Liver (tissue), 9 donors: ENCODE measurements around the gene CRMP1. TPM values are rescaled to one million over a fixed set of nuclear protein-coding genes. Genes with fewer than 3 reads are reported as not detected.

ENCODE experiments used
- DNase-seq: peaks from one replicate; pipeline ENCODE4 v3.0.0-alpha.2; 2017; ENCODE audit warnings: low spot score
- H3K27ac ChIP-seq, 2 donors: one replicate each; pipeline ENCODE4 v1.7.0; 2013; ENCODE audit warnings: inconsistent platforms in 2 of 2, low read length in 2 of 2, control low read depth in 1 of 2, low read depth in 1 of 2, mild to moderate bottlenecking in 1 of 2
- H3K27me3 ChIP-seq, 4 donors: one replicate each; pipeline versions ENCODE4 v1.6.1 to v1.7.0; 2013; ENCODE audit warnings: low read length in 3 of 4, inconsistent platforms in 1 of 4, mild to moderate bottlenecking in 1 of 4, moderate library complexity in 1 of 4; ENCODE audit not compliant: control insufficient read depth in 4 of 4, insufficient read depth in 4 of 4
- H3K36me3 ChIP-seq, 4 donors: one replicate each; pipeline versions ENCODE4 v1.6.1 to v1.7.0; 2013; ENCODE audit warnings: low read length in 3 of 4, mild to moderate bottlenecking in 3 of 4, low read depth in 1 of 4, moderate library complexity in 1 of 4; ENCODE audit not compliant: control insufficient read depth in 4 of 4, insufficient read depth in 3 of 4
- H3K4me1 ChIP-seq, 4 donors: one replicate each; pipeline versions ENCODE4 v1.6.1 to v1.7.0; 2013; ENCODE audit warnings: low read length in 3 of 4, mild to moderate bottlenecking in 3 of 4, moderate library complexity in 1 of 4; ENCODE audit not compliant: control insufficient read depth in 4 of 4, insufficient read depth in 4 of 4
- H3K4me3 ChIP-seq, 3 donors: one replicate each; pipeline versions ENCODE4 v1.6.1 to v1.7.0; 2013; ENCODE audit warnings: low read length in 3 of 3, control low read depth in 1 of 3, low read depth in 1 of 3, mild to moderate bottlenecking in 1 of 3
- H3K9ac ChIP-seq, 2 donors: one replicate each; pipeline ENCODE4 v1.7.0; 2013; ENCODE audit warnings: low read length in 2 of 2, mild to moderate bottlenecking in 2 of 2, moderate library complexity in 2 of 2, control low read depth in 1 of 2, low read depth in 1 of 2
- H3K9me3 ChIP-seq, 4 donors: one replicate each; pipeline versions ENCODE4 v1.6.1 to v1.7.0; 2013; ENCODE audit warnings: low read length in 3 of 4; ENCODE audit not compliant: control insufficient read depth in 4 of 4
- CTCF ChIP-seq: fragments of 150-350 bp; IDR thresholded peaks from 2 replicates; pipeline ENCODE4 v1.5.1; 2017; ENCODE audit warnings: improper control_type of control experiment, low read depth, low read length; ENCODE audit not compliant: missing input control
- FOXA1 ChIP-seq: IDR thresholded peaks from 2 replicates; pipeline ENCODE4 v1.6.1; 2016; ENCODE audit warnings: antibody characterized with exemption
- FOXA2 ChIP-seq: IDR thresholded peaks from 2 replicates; pipeline ENCODE4 v1.6.1; 2016; ENCODE audit warnings: antibody characterized with exemption
- GABPA ChIP-seq, 2 donors: IDR thresholded peaks in 1 of 2; conservative IDR thresholded peaks in 1 of 2; 2 replicates each; pipeline ENCODE4 v1.6.1; 2016; ENCODE audit warnings: antibody characterized with exemption in 2 of 2, mild to moderate bottlenecking in 1 of 2, moderate library complexity in 1 of 2
- HNF4A ChIP-seq, 2 donors: conservative IDR thresholded peaks; 2 replicates each; pipeline ENCODE4 v1.6.1; 2016; ENCODE audit warnings: antibody characterized with exemption in 2 of 2, mild to moderate bottlenecking in 2 of 2
- HNF4G ChIP-seq: IDR thresholded peaks from 2 replicates; pipeline ENCODE4 v1.6.1; 2016; ENCODE audit warnings: antibody characterized with exemption
- JUND ChIP-seq, 2 donors: IDR thresholded peaks; 2 replicates each; pipeline ENCODE4 v1.6.1; 2016; ENCODE audit warnings: antibody characterized with exemption in 2 of 2
- MAX ChIP-seq: IDR thresholded peaks from 2 replicates; pipeline ENCODE4 v1.6.1; 2016; ENCODE audit warnings: antibody characterized with exemption
- NR2F2 ChIP-seq: IDR thresholded peaks from 2 replicates; pipeline ENCODE4 v1.6.1; 2016; ENCODE audit warnings: antibody characterized with exemption
- RAD21 ChIP-seq, 2 donors: IDR thresholded peaks; 2 replicates each; pipeline ENCODE4 v1.6.1; 2016; ENCODE audit warnings: antibody characterized with exemption in 2 of 2, mild to moderate bottlenecking in 2 of 2
- REST ChIP-seq: IDR thresholded peaks from 2 replicates; pipeline ENCODE4 v1.6.1; 2016; ENCODE audit warnings: antibody characterized with exemption, mild to moderate bottlenecking
- RXRA ChIP-seq, 2 donors: IDR thresholded peaks; 2 replicates each; pipeline ENCODE4 v1.6.1; 2017 to 2018; ENCODE audit warnings: antibody characterized with exemption in 2 of 2, mild to moderate bottlenecking in 1 of 2
- SP1 ChIP-seq: IDR thresholded peaks from 2 replicates; pipeline ENCODE4 v1.6.1; 2018; ENCODE audit warnings: antibody characterized with exemption, mild to moderate bottlenecking
- TAF1 ChIP-seq: conservative IDR thresholded peaks from 2 replicates; pipeline ENCODE4 v1.6.1; 2016; ENCODE audit warnings: antibody characterized with exemption, mild to moderate bottlenecking
- YY1 ChIP-seq: IDR thresholded peaks from 2 replicates; pipeline ENCODE4 v1.6.1; 2016; ENCODE audit warnings: antibody characterized with exemption, mild to moderate bottlenecking
- WGBS: extraction: QIAGEN DNeasy Blood & Tissue Kit; methylation state at CpG from one replicate; pipeline ENCODE4 v1.1.7; 2013; 5-methylcytosine and 5-hydroxymethylcytosine counted together
- polyA plus RNA-seq, 2 donors: library from polyadenylated mRNA; stranded (reverse) in 1 of 2; unstranded in 1 of 2; fragments of 200-250 nt in 1 of 2; fragments of >200 nt in 1 of 2; fragmentation: Nextera tagmentation in 1 of 2; extraction: Ambion mirVana in 1 of 2; gene quantifications; one replicate each; pipeline versions ENCODE4 v1.2.1 to v1.2.3, GENCODE V29; 2013 to 2015
- total RNA-seq, 2 donors: library from RNA; depleted of rRNA; stranded (reverse); fragments of >200 nt; gene quantifications; one replicate each; pipeline ENCODE4 v1.2.3, GENCODE V29; 2014
- TF ChIP-seq, protein P1 (sequence below): IDR thresholded peaks from 2 replicates; pipeline ENCODE4 v1.6.1; 2016; ENCODE audit warnings: antibody characterized with exemption
- TF ChIP-seq, protein P2 (sequence below): IDR thresholded peaks from 2 replicates; pipeline ENCODE4 v1.6.1; 2016; ENCODE audit warnings: antibody characterized with exemption
- donor health status: healthy.
- donor health status: healthy.
- donor health status: healthy.
- donor health status: healthy.
- donor health status: healthy.

CRMP1 gene
- total RNA-seq (under 1 TPM; 0.08 to 0.42 TPM), polyA plus RNA-seq (under 1 TPM; 0.06 to 0.15 TPM)

- peak within 1 kb of the TSS in 1 of 3 donors; percentile 2 for H3K4me3 ChIP-seq
- TF ChIP-seq GABPA (IDR thresholded peaks at IDR 0.05 in 1 of 2, conservative IDR thresholded peaks at IDR 0.05 in 1 of 2) (no peak), REST (no peak), RAD21 (IDR thresholded peaks at IDR 0.05) (no peak), FOXA2 (no peak)
- no peak within 1 kb of the TSS for H3K27ac ChIP-seq
- peaks cover 10 to 31% (median 19%) of the 10 kb centered on the region in 4 donors for H3K27me3 ChIP-seq
- no peak for DNase-seq
- H3K36me3 ChIP-seq, result no peaks in the 10 kb centered on the region
- H3K9me3 ChIP-seq, result peaks cover 2 to 8% (median 4%) of the 10 kb centered on the region in 4 donors
- WGBS, result 7% methylated on average over 67 of the region's 67 CpGs
- peaks cover 3 to 7% (median 5%) of the 10 kb centered on the region in 4 donors for H3K4me1 ChIP-seq
- H3K9ac ChIP-seq, result no peak within 1 kb of the TSS
These were observed at the start of gene CRMP1 for GRCh38 chr4:5893004-5893580. CRMP1 (minus strand) TSS chr4:5893086; CDS start chr4:5892969, 117 bp downstream.

DNA sequence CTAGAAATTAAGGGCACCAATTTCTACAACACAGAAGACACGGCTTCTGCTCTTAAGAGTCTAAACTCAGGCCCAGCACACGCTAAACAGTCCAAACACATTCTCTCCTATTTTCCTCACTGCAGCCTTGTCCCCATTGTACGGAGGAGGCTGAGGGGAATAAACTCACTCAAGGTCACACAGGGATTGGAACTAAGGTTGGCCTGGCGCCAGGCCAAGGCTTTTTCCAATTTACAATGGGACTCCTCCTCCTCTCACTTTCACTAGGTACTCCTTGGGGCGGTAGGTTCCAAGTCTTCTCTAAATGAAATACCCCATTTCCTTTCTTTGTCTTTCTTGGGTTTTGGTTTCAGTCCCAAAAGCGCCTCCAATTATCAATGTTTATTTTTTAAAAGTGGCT, 48.7 kb upstream of the CRMP1 start:
- 50% methylated on average over 6 of the region's 6 CpGs for WGBS

More for the DNA sequence above, 48.7 kb upstream of the CRMP1 start:
- no peaks in the 10 kb centered on the region for H3K4me1 ChIP-seq
- no peak for TF ChIP-seq CTCF
- TF ChIP-seq, protein P1, sequence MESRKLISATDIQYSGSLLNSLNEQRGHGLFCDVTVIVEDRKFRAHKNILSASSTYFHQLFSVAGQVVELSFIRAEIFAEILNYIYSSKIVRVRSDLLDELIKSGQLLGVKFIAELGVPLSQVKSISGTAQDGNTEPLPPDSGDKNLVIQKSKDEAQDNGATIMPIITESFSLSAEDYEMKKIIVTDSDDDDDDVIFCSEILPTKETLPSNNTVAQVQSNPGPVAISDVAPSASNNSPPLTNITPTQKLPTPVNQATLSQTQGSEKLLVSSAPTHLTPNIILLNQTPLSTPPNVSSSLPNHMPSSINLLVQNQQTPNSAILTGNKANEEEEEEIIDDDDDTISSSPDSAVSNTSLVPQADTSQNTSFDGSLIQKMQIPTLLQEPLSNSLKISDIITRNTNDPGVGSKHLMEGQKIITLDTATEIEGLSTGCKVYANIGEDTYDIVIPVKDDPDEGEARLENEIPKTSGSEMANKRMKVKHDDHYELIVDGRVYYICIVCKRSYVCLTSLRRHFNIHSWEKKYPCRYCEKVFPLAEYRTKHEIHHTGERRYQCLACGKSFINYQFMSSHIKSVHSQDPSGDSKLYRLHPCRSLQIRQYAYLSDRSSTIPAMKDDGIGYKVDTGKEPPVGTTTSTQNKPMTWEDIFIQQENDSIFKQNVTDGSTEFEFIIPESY, result no peak
- no peak for TF ChIP-seq NR2F2
- no peak for TF ChIP-seq GABPA (IDR thresholded peaks at IDR 0.05 in 1 of 2, conservative IDR thresholded peaks at IDR 0.05 in 1 of 2)
- TF ChIP-seq JUND (IDR thresholded peaks at IDR 0.05), result no peak
- no peak for TF ChIP-seq FOXA2
- TF ChIP-seq, protein P2, sequence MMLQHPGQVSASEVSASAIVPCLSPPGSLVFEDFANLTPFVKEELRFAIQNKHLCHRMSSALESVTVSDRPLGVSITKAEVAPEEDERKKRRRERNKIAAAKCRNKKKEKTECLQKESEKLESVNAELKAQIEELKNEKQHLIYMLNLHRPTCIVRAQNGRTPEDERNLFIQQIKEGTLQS, result no peak
- no peak for TF ChIP-seq TAF1
- TF ChIP-seq RXRA (IDR thresholded peaks at IDR 0.05), result no peak
- no peak for TF ChIP-seq SP1
- no peak for TF ChIP-seq MAX
- TF ChIP-seq HNF4A (conservative IDR thresholded peaks at IDR 0.05), result no peak
- no peak for TF ChIP-seq YY1
- TF ChIP-seq REST, result no peak
- no peak for TF ChIP-seq FOXA1
- TF ChIP-seq HNF4G, result no peak
- no peak for DNase-seq
- H3K27ac ChIP-seq, result no peak overlapping the region
- no peak overlapping the region for H3K9ac ChIP-seq
- peaks cover 0 to 9% (median 0%) of the 10 kb centered on the region in 4 donors for H3K27me3 ChIP-seq
- H3K36me3 ChIP-seq, result no peaks in the 10 kb centered on the region
- no peak overlapping the region for H3K4me3 ChIP-seq
- H3K9me3 ChIP-seq, result peaks cover 0 to 5% (median 3%) of the 10 kb centered on the region in 4 donors
